Activated CD4-positive, alpha-beta T cell treated with anti-CD3 and anti-CD28 coated beads, Interleukin-2, amount 50 U/mL, for 24 hours (primary cell): ENCODE data around the gene CNIH2.
"Not testable (repeated sequence)": the region's sequence is repeated elsewhere in the genome, so short reads cannot be mapped to it uniquely, and the experiment has no call there.

Experiments
- DNase-seq, 2 donors: peaks; one replicate each; pipeline ENCODE4 v3.0.0-alpha.2; 2020; ENCODE audit warnings: low read depth in 1 of 2, low spot score in 1 of 2

Gene CNIH2

DNA sequence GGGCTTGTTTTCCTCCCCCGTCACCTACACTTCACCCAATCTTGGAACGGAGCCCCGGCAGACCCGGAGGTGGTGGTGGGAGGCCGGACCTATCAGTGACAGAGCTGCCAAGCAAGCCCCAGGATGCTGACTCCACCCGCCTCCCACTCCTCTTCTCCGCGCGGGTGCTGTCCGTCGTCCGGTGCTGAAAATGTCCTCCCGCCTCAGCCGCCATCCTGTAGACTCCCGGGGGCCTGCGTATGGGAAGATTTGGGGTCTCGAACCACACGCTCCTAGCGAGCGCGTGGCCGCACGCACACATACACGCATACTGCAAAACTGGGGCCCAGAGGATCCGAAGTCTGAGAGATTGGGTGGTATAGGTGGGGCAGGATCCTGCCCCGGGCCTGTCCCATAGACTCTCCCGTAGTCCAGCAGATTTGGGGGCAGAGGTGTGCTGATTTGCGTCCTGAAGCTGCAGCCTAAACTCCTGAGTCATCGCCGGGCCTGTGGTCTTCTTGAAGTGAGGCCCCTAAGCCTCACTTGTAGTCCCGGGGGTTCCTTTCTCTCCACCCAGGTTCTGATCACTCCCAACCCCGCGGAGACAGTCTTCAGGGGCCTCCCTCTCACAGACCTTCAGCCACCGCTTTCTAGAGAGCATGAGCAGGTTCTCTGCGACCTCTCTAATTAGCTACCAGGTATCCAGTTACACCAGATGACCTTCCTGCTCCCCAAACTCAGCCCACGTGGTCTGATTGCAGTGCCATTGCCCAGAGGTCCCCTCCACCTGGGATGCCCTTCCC lies 11.8 kb downstream of the CNIH2 start:
- DNase-seq, result peak in 1 of 2 donors; percentile 76

DNA sequence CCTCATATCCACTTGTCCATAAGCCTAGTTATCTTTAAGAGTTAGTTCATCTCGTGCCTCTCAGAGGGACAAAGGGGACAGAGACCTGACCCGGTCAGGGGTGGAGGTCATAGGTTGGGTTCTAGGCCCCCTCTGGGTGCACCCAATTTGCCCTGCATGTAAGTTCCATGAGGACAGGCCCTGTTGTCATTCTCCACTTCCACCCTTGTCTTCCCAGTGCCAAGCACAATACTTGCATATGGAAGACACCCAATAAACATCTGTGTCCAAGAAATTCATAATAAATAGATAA lies 12.3 kb downstream of the CNIH2 start:
- no peak for DNase-seq

GRCh38 chr11:66291303-66291705 lies 13.3 kb downstream of the CNIH2 start:
- DNase-seq, result no peak

- DNase-seq, result no peak
Measured at GRCh38 chr11:66291706-66292542, 13.9 kb downstream of the CNIH2 start, which contains the start of gene TMEM151A. TMEM151A (plus strand) TSS chr11:66291894; CDS start chr11:66292014, 120 bp downstream.

DNA sequence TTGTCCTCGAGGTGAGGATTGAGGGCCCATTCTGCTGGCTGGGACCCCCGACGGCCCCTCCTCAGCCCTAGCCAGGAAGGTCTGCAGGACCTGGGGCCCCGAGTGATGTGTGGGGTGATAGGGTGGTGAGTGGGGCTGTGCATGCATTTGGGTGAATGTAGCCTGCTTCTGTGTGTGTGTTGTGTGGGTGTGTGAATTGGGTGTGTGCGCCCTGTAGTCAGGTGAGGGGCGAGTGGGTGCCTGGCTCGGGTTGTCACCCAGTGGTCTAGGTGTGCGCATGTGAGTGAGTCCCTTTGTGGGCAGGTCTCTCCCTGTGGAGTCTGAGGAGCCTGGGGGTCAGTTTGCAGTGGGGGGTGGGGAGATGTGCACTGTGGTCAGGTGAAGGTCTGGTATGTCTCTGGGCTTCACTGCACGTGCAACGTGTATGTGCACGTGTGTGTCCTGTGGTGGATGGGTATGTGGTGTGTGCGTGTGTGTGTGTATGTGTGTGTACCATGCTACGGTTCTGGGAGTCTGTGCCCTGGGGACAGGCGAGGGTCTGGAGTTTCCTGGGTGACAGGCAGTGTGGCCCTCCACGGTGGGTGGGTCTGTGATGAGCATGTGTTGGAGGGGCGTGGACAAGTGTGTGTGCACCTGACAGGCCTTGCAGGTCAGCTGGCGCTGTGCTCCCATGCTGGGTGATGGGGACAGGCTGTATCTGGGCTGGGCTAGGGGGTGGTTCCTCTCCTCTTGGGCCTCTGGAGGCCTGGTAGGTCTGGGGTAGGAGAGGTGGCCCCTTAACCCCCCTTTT lies 14.8 kb downstream of the CNIH2 start:
- no peak for DNase-seq

GRCh38 chr11:66293352-66293751 lies 15.4 kb downstream of the CNIH2 start:
- no peak for DNase-seq

- DNase-seq, result no peak
Measured at GRCh38 chr11:66293777-66294625, 16.0 kb downstream of the CNIH2 start.

DNA sequence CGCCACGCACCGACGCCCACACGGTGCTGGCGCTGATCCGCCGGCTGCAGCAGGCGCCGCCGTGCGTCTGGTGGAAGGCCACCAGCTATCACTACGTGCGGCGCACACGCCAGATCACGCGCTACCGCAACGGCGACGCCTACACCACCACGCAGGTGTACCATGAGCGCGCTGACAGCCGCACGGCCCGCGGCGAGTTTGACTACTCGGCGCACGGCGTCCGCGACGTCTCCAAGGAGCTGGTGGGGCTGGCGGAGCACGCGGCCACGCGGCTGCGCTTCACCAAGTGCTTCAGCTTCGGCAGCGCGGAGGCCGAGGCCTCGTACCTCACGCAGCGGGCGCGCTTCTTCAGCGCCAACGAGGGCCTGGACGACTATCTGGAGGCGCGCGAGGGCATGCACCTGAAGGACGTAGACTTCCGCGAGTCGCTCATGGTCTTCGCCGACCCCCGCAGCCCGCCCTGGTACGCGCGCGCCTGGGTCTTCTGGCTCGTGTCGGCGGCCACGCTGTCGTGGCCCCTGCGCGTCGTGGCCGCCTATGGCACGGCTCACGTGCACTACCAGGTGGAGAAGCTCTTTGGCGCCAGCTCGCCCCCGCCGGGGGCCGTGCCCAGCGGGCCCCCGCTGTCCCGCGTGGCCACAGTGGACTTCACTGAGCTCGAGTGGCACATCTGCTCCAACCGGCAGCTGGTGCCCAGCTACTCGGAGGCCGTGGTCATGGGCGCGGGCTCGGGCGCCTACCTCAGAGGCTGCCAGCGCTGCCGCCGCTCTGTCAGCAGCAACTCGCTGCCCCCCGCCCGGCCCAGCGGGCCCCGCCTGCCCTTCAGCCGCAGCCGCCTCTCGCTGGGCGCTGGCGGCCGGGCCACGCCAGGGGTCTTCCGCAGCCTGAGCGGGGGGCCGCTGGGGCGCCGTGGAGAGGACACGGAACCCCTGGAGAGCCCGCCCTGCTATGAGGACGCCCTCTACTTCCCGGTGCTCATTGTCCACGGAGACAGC lies 16.9 kb downstream of the CNIH2 start:
- DNase-seq, result no peak

DNA sequence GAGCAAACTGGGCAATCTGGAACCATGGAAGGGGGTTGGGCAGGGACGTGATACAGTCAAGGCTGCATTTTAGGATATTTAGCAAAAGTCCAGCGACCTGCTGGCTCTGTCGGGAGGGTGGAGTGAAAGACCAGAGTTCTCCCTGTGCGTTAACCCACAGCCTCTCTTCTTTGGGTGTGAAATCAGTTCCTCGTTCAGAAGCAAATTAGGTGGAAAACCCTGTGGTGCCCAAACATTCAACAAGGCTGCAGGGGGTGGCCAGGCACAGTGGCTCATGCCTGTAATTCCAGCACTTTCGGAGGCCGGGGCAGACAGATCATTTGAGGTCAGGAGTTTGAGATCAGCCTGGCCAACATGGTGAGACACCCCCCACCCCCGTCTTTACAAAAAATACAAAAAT lies 19.6 kb downstream of the CNIH2 start:
- no peak for DNase-seq

- no peak for DNase-seq
Measured at GRCh38 chr11:66299186-66299585, 21.2 kb downstream of the CNIH2 start.

- no peak for DNase-seq
Measured at GRCh38 chr11:66302656-66303055, 24.7 kb downstream of the CNIH2 start.

- DNase-seq, result no peak
Measured at GRCh38 chr11:66309475-66309874, 31.5 kb downstream of the CNIH2 start.

- DNase-seq, result no peak
Measured at GRCh38 chr11:66310324-66310723, 32.3 kb downstream of the CNIH2 start.

GRCh38 chr11:66310803-66311440 lies 32.9 kb downstream of the CNIH2 start:
- DNase-seq, result not testable (repeated sequence)

DNA sequence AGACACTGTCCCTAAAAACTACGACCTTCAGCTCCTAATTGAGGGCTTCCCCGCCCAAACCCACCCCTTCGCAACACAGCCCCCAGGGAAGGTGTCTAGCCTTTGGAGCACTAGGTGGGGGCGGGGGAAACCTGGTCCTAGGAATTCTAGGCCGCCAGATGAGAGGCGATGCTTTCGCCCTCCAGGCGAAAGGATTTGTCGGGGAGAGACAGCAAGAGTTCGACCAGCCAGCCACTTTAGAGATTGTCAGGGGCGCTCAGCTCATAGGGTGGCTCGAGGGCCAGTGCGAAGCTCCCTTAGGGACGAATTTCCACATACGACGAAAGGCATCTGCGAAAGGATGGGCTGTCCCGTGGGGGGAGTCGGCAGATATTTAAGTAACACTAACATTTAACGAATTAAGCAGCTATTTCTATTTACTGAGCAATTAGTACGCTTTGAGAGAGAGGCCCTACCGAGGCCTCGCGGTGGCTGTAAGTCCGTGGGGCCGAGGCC lies 33.5 kb downstream of the CNIH2 start:
- no peak for DNase-seq

- peak; percentile 81 to 91 for DNase-seq
Measured at GRCh38 chr11:66311965-66312548, 34.1 kb downstream of the CNIH2 start.

DNA sequence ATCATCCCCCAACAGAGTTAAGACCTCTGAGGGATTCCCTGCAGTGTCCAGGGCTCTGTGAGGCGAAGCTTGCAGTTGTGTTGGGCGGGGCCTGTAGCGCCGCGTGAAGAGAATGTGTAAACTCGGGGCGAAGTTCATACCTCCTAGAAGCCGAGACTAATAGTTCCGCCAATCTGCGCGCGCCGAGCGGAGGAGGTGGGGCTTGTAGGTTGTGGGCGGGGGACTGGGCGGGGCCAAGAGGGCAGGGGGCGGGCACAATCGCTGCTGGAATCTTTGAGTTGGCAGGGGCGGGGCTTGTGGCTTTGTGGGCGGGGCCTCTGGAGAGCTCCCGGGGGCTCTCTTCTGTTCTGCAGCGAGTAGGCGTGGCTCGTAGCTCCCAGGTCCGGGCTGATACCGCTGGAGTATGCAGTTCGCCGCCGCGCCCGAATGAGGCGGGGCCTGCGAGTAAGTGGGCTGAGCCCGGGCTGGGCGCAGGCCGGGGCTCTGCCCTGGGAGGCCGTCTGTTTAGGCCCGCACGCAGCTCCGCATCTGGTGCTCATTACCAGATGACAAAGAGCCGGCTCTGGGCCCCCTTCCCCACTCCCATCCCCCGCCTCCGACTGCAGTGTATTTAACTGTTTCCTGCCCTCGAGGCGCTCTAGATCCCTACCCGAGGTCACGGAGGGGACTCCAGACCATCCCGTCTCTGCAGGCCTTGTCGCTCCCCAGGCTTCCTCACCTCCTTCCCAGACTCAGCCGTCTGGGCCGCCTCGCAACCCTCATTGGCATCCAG lies 34.8 kb downstream of the CNIH2 start:
- peak; percentile 96 for DNase-seq
